Nucleus accumbens (tissue), 56 donors: ENCODE measurements around the gene TSPY9.
"Not testable (repeated sequence)": the region's sequence is repeated elsewhere in the genome, so short reads cannot be mapped to it uniquely, and the experiment has no call there.

ENCODE experiments used
- DNase-seq, 56 donors: peaks; one replicate each; lab custom pipeline; 2025; lab: John Stamatoyannopoulos, UW

The TSPY9 gene, protein sequence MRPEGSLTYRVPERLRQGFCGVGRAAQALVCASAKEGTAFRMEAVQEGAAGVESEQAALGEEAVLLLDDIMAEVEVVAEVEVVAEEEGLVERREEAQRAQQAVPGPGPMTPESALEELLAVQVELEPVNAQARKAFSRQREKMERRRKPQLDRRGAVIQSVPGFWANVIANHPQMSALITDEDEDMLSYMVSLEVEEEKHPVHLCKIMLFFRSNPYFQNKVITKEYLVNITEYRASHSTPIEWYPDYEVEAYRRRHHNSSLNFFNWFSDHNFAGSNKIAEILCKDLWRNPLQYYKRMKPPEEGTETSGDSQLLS

DNA sequence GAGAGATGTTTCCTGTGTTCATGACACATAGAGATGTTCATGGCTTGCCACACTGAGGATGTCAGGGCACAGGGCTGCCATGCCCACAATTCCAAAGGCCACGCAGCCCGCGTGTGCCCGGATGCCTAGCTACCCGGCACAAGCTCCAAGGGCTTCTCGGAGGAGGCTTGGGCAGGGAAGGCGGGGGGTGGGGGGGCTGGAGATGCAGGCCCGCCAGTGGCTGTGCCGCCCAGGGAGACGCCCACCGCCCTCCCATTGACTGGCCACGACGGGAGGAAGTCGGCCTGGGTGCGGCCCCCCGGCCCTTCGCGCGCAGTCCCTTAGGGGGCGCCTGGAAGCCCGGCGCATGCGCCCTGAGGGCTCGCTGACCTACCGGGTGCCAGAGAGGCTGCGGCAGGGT lies at the start of gene TSPY9:
TSS of gene TSPY9 (plus strand) at position 301 of the 400 bp plus-strand sequence. CDS start at position 347, 46 bp downstream.
- DNase-seq, result not testable (repeated sequence)

DNA sequence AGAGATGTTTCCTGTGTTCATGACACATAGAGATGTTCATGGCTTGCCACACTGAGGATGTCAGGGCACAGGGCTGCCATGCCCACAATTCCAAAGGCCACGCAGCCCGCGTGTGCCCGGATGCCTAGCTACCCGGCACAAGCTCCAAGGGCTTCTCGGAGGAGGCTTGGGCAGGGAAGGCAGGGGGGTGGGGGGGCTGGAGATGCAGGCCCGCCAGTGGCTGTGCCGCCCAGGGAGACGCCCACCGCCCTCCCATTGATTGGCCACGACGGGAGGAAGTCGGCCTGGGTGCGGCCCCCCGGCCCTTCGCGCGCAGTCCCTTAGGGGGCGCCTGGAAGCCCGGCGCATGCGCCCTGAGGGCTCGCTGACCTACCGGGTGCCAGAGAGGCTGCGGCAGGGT lies 20.4 kb upstream of the TSPY9 start, which contains the start of gene TSPY1:
TSS of gene TSPY1 (plus strand) at position 301 of the 400 bp plus-strand sequence. CDS start at position 347, 46 bp downstream.
- DNase-seq, result not testable (repeated sequence)

DNA sequence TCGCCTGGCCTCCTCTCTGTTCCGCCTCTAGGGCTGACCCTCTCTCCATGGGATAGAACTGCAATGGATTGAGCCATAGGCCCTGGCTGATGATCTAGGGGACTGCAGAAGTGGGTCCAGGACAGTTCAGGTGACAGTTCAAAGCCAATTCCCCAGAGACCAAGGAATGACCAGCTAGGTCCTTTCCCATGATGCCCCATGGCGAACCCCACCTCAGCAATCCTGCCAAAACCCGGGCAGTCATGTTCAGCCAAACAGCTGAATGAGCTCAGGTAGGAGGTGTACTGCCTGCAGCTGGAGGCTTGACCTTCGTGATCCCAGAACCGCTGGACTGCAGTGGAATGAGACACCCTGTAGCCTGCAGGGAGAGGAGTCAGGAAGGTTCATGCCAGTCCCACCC lies 17.3 kb downstream of the TSPY9 start:
- not testable (repeated sequence) for DNase-seq

DNA sequence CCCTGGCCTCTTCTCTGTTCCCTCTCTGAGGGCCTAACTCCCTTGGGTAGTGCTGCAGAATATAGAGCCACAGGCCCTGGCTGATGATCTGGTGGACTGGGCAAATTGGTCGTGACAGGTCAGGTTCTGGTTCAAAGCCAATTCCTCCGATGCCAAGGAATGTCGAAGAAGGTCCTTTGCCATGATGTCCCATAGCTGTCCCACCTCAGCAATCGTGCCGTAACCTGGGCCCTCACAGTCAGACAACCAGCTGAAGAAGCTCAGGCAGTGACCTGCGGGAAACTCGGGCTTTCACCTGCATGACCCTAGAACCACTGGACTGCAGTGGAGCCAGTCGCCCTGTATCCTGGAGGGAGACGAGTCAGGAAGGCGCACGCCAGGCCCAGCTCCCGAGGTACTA lies 29.2 kb downstream of the TSPY9 start:
- DNase-seq, result peak in 4 of 56 donors; percentile 0

DNA sequence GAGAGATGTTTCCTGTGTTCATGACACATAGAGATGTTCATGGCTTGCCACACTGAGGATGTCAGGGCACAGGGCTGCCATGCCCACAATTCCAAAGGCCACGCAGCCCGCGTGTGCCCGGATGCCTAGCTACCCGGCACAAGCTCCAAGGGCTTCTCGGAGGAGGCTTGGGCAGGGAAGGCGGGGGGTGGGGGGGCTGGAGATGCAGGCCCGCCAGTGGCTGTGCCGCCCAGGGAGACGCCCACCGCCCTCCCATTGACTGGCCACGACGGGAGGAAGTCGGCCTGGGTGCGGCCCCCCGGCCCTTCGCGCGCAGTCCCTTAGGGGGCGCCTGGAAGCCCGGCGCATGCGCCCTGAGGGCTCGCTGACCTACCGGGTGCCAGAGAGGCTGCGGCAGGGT lies 40.5 kb downstream of the TSPY9 start, which contains the start of gene TSPY10:
TSS of gene TSPY10 (plus strand) at position 301 of the 400 bp plus-strand sequence. CDS start at position 347, 46 bp downstream.
- not testable (repeated sequence) for DNase-seq
